ENCODE data around the gene ACTL8.

ACTL8 gene

GRCh38 chr1:17763995-17764394, 8.9 kb downstream of the ACTL8 start:
- H3K4me3 ChIP-seq (replicated peaks; ENCODE audit: low read depth, low read length), result no peak overlapping the region
- no peak for DNase-seq (ENCODE audit: extremely low read depth, low read depth)
- TF ChIP-seq CTCF (IDR thresholded peaks at IDR 0.05; ENCODE audit: low read depth, low read length, missing control alignments), result no peak

- no peak overlapping the region for H3K4me3 ChIP-seq (replicated peaks; ENCODE audit: low read depth, low read length)
- no peak for TF ChIP-seq CTCF (IDR thresholded peaks at IDR 0.05; ENCODE audit: low read depth, low read length, missing control alignments)
- DNase-seq (ENCODE audit: extremely low read depth, low read depth), result no peak
Observed at GRCh38 chr1:17764591-17764990, 9.5 kb downstream of the ACTL8 start.

- H3K4me3 ChIP-seq (replicated peaks; ENCODE audit: low read depth, low read length), result no peak overlapping the region
- no peak for TF ChIP-seq CTCF (IDR thresholded peaks at IDR 0.05; ENCODE audit: low read depth, low read length, missing control alignments)
- DNase-seq (ENCODE audit: extremely low read depth, low read depth), result peak; percentile 85
Observed at GRCh38 chr1:17765444-17766411, 10.6 kb downstream of the ACTL8 start.

GRCh38 chr1:17768651-17769241, 13.6 kb downstream of the ACTL8 start:
- TF ChIP-seq CTCF (IDR thresholded peaks at IDR 0.05; ENCODE audit: low read depth, low read length, missing control alignments), result no peak
- DNase-seq (ENCODE audit: extremely low read depth, low read depth), result peak; percentile 52
- H3K4me3 ChIP-seq (replicated peaks; ENCODE audit: low read depth, low read length), result no peak overlapping the region

- no peak for TF ChIP-seq CTCF (IDR thresholded peaks at IDR 0.05; ENCODE audit: low read depth, low read length, missing control alignments)
- no peak overlapping the region for H3K4me3 ChIP-seq (replicated peaks; ENCODE audit: low read depth, low read length)
- DNase-seq (ENCODE audit: extremely low read depth, low read depth), result no peak
Observed at GRCh38 chr1:17770983-17771382, 15.8 kb downstream of the ACTL8 start.

GRCh38 chr1:17772615-17773212, 17.6 kb downstream of the ACTL8 start:
- H3K4me3 ChIP-seq (replicated peaks; ENCODE audit: low read depth, low read length), result no peak overlapping the region
- no peak for TF ChIP-seq CTCF (IDR thresholded peaks at IDR 0.05; ENCODE audit: low read depth, low read length, missing control alignments)
- no peak for DNase-seq (ENCODE audit: extremely low read depth, low read depth)

Measured in HFF-Myc (cell line).